Measurements from ENCODE around the gene YWHAH. TPM values are rescaled to one million over a fixed set of nuclear protein-coding genes. Genes with fewer than 3 reads are reported as not detected.

YWHAH gene
- total and polyA plus RNA-seq, 2 of the 4 experiments (the other 2 are of a cell fraction) = 147 to 173 TPM

DNA sequence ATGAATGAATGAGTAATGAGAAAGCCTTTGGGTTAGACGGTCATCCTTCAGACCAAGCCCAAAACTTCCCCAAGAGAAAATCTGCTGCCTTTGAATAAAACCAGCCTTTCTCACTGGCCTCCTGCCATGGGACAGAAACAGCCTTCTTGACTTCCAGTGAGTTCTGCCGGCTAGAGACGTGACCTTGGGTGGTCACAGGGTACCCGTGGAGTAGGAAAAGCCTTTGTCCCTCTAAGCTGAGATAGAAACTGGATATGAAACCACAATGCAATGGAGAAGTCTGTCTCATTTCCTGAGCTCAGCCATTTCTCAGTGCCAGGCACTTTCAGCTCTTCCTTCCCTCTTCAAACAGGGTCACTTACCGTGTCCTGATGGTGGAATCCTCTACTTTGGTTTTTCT is 21.2 kb upstream of the YWHAH start:
- no peak overlapping the region for H3K14ac ChIP-seq (replicated peaks; ENCODE audit: low read depth, low read length)
- no CpG with 5 or more reads among the region's 5 CpGs for WGBS, 2 experiments (ENCODE audit: extremely low coverage in 2 of 2, insufficient read length in 1 of 2)
- H3K56ac ChIP-seq (ENCODE audit: extremely low read depth, insufficient read depth, low read length) = no peak overlapping the region
- ATAC-seq (ENCODE audit: low read depth) (no peak; the same call in 1 of the 2 replicates), DNase-seq (no peak)
- CTCF ChIA-PET = no interaction called here
- no peak overlapping the region for H3K4me3 ChIP-seq (ENCODE audit: insufficient read depth, low read depth, low read length)
- H2BK120ac ChIP-seq (ENCODE audit: low read depth, low read length) = no peak overlapping the region
- H3K18ac ChIP-seq (ENCODE audit: low read depth, low read length) = no peak overlapping the region
- no peaks in the 10 kb centered on the region for H3K79me1 ChIP-seq (ENCODE audit: low read depth in 1 of 2, low read length in 2 of 2)
- no peak overlapping the region for H3K27ac ChIP-seq (ENCODE audit: insufficient read depth, low read length)
- H3K4me2 ChIP-seq (ENCODE audit: low read depth, low read length) = no peak overlapping the region
- no peaks in the 10 kb centered on the region for H3K9me3 ChIP-seq (ENCODE audit: control insufficient read depth, insufficient read depth, low read length)
- H3K9me1 ChIP-seq (ENCODE audit: insufficient read depth, low read length) = 0 out of 2 replicates have a peak, but pooled peaks cover 6% of the 10 kb centered on the region
- intact Hi-C loops (cut with micrococcal nuclease) (loop anchor here (5.0 kb wide), 1 partner anchor 94 kb away; no protein-coding TSS in a partner anchor), in situ Hi-C loops (cut with MboI; ENCODE audit: low sequenced_read_pairs) (no loop called here), dilution Hi-C loops (cut with HindIII; ENCODE audit: low sequenced_read_pairs, unreplicated experiment) (no loop called here)
- no peaks in the 10 kb centered on the region for H3K36me3 ChIP-seq (ENCODE audit: control insufficient read depth, insufficient read depth, low read length)
- H4K20me1 ChIP-seq (ENCODE audit: insufficient read depth, low read length) = no peaks in the 10 kb centered on the region
- H2AK9ac ChIP-seq (replicated peaks; ENCODE audit: low read depth, low read length, poor library complexity) = no peak overlapping the region
- H4K8ac ChIP-seq (ENCODE audit: low read depth in 2 of 2, low read length in 2 of 2) = no peak overlapping the region
- H3K27me3 ChIP-seq (ENCODE audit: control insufficient read depth, insufficient read depth, low read length) = peaks cover 20% of the 10 kb centered on the region
- H3K9ac ChIP-seq (ENCODE audit: low read depth, low read length) = no peak overlapping the region
- H2BK5ac ChIP-seq (ENCODE audit: low read depth, low read length, poor library complexity, severe bottlenecking) = no peak overlapping the region
- H3K23ac ChIP-seq (ENCODE audit: low read depth, low read length) = no peak overlapping the region
- no peak overlapping the region for H4K91ac ChIP-seq (ENCODE audit: insufficient read depth, low read depth, low read length)
- H3K4ac ChIP-seq (ENCODE audit: low read depth, low read length) = no peak overlapping the region
- no peak overlapping the region for H2AK5ac ChIP-seq (ENCODE audit: low read depth, low read length)
- no TSS peak for BruUV-seq (replicated peaks)
- H2BK20ac ChIP-seq (ENCODE audit: low read depth, low read length) = no peak overlapping the region
- no peaks in the 10 kb centered on the region for H3K4me1 ChIP-seq (ENCODE audit: control insufficient read depth, insufficient read depth, low read length)
- H2AFZ ChIP-seq (replicated peaks; ENCODE audit: low read length, poor library complexity) = no peak overlapping the region
- H4K5ac ChIP-seq (ENCODE audit: low read depth, low read length) = no peak overlapping the region
- POLR2A ChIA-PET (ENCODE audit: unreplicated experiment) = no interaction called here
- H2BK15ac ChIP-seq (ENCODE audit: low read depth, low read length) = no peak overlapping the region
- TF ChIP-seq SMC3 (IDR thresholded peaks at IDR 0.05; ENCODE audit: low read depth, low read length) = no peak
- TF ChIP-seq RFX5 (IDR thresholded peaks at IDR 0.05; ENCODE audit: low read depth, low read length) = no peak
- no peak for TF ChIP-seq POLR2A (IDR thresholded peaks at IDR 0.05; ENCODE audit: low read depth, low read length)
- TF ChIP-seq FOS (IDR thresholded peaks at IDR 0.05; ENCODE audit: low read depth, low read length) = no peak
- TF ChIP-seq MAFK (IDR thresholded peaks at IDR 0.05; ENCODE audit: low read depth, low read length) = no peak
- no peak for TF ChIP-seq RCOR1 (IDR thresholded peaks at IDR 0.05; ENCODE audit: insufficient replicate concordance, low read length)
